PC-3 (cell line): Measurements from ENCODE around the gene GPR78.

Experiments used
- EZH2 ChIP-seq: fragments of 300-600 bp; sonication (generic); IDR thresholded peaks from one replicate; pipeline ENCODE4 v1.6.1; 2017; ENCODE audit warnings: antibody characterized with exemption, mild to moderate bottlenecking, low read length; ENCODE audit not compliant: unreplicated experiment
- EZH2phosphoT487 ChIP-seq: fragments of 300-600 bp; sonication (generic); IDR thresholded peaks from 2 replicates; pipeline ENCODE4 v1.6.1; 2018; ENCODE audit warnings: mild to moderate bottlenecking, antibody characterized with exemption, low read length, borderline replicate concordance
- TF ChIP-seq, protein P1 (sequence below): fragments of 300-600 bp; sonication (generic); conservative IDR thresholded peaks from 2 replicates; pipeline ENCODE4 v1.5.1; 2017; ENCODE audit warnings: antibody characterized with exemption, low read depth, mild to moderate bottlenecking, low read length

DNA sequence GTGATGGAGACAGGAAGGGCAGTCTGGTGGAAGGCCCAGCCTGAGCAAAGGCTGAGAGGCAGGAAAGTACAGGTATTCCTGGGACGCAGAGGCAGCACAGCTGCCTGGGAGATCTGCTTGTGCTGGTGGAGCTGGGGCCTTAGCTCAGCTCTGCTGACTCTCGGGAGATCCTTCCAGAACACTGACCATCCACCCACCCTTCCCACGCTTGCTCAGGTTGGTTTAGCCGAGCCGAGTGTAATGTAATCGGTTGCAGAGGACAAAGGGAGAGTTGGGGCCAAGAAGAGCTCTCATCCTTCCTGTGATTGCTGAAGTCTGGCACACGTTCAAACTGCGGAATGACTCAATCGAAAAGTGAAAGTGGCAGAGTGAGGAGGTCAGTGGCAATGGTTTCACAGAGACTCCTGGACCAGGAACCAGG lies 43.1 kb upstream of the GPR78 start:
- TF ChIP-seq, protein P1, sequence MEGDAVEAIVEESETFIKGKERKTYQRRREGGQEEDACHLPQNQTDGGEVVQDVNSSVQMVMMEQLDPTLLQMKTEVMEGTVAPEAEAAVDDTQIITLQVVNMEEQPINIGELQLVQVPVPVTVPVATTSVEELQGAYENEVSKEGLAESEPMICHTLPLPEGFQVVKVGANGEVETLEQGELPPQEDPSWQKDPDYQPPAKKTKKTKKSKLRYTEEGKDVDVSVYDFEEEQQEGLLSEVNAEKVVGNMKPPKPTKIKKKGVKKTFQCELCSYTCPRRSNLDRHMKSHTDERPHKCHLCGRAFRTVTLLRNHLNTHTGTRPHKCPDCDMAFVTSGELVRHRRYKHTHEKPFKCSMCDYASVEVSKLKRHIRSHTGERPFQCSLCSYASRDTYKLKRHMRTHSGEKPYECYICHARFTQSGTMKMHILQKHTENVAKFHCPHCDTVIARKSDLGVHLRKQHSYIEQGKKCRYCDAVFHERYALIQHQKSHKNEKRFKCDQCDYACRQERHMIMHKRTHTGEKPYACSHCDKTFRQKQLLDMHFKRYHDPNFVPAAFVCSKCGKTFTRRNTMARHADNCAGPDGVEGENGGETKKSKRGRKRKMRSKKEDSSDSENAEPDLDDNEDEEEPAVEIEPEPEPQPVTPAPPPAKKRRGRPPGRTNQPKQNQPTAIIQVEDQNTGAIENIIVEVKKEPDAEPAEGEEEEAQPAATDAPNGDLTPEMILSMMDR: no peak
- TF ChIP-seq EZH2phosphoT487 (no peak), EZH2 (no peak)
